ENCODE measurements around the gene MBD4.

MBD4 gene

DNA sequence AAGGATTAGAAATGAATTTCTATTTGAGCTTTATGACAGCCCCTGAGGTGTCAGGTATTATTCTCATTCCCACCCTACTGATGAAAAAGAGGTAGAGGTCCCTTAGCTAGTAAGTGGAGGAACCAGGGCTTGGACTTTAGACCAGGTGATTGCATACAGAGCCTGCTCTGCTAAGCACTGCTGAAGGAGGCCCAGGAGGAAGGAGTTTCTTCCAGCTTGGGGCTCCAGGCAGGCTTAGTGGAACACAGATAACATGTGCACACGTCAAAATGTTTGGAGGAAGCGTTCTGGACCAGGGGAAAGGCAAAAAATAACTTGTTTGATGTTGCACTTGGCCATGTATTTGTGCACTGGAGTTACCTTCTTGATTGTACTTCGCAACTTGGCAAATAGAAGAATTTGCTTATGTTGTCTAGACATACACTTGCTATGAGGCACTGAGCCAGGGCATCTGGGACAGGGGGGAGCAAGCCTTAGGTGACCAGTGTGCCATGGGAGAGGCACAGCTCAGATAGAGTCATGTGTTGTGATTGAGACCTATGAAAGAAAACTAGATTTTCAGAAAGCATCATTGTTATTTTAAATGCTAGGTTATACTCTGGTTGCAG, 22.7 kb upstream of the MBD4 start:
- H3K4me3 ChIP-seq (replicated peaks in 1 of 2; ENCODE audit: low read depth in 2 of 2, low read length in 2 of 2), result no peak overlapping the region
- DNase-seq (ENCODE audit: low read depth in 2 of 2), result no peak
- TF ChIP-seq, protein P1, sequence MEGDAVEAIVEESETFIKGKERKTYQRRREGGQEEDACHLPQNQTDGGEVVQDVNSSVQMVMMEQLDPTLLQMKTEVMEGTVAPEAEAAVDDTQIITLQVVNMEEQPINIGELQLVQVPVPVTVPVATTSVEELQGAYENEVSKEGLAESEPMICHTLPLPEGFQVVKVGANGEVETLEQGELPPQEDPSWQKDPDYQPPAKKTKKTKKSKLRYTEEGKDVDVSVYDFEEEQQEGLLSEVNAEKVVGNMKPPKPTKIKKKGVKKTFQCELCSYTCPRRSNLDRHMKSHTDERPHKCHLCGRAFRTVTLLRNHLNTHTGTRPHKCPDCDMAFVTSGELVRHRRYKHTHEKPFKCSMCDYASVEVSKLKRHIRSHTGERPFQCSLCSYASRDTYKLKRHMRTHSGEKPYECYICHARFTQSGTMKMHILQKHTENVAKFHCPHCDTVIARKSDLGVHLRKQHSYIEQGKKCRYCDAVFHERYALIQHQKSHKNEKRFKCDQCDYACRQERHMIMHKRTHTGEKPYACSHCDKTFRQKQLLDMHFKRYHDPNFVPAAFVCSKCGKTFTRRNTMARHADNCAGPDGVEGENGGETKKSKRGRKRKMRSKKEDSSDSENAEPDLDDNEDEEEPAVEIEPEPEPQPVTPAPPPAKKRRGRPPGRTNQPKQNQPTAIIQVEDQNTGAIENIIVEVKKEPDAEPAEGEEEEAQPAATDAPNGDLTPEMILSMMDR (IDR thresholded peaks at IDR 0.05; ENCODE audit: low read depth, low read length), result no peak

DNA sequence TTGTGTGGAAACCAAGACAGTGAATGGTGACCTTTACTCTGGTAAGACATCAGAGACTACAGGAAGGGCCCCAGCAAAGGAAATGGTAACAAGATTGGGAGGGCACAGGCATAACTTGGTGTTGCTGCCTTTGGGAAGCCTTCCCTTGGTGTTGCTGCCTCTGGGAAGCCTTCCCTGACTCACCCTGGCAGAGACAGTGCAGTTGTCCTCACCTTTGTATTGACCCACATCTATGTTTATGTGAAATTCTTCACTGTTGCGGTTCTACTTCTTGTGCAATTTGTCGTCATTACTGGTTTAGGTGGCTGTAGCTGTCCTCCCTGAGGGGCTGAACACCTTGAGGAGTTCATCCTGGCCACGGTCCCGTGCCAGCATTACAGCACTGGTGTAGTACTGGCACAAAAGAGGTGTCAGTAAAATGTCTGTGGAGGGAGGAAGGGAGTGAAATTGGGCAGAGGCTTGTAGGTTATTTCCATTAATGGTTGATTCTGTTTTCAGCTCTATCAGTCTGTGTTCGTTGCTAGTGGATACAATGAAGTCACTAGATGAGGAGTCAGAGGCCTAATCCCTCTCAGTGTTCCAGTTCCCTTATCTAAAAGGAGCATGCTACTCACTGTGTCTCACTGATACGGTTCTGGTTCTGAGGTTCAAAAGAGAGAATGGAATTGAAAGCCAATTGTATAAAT, 21.9 kb upstream of the MBD4 start:
- TF ChIP-seq, protein P1 (IDR thresholded peaks at IDR 0.05; ENCODE audit: low read depth, low read length), result no peak
- peak; percentile 74 to 79 for DNase-seq (ENCODE audit: low read depth in 2 of 2)
- no peak overlapping the region for H3K4me3 ChIP-seq (replicated peaks in 1 of 2; ENCODE audit: low read depth in 2 of 2, low read length in 2 of 2)

- H3K4me3 ChIP-seq (replicated peaks in 1 of 2; ENCODE audit: low read depth in 2 of 2, low read length in 2 of 2), result no peak overlapping the region
- peak; percentile 72 to 83 for DNase-seq (ENCODE audit: low read depth in 2 of 2)
- TF ChIP-seq, protein P1 (IDR thresholded peaks at IDR 0.05; ENCODE audit: low read depth, low read length), result no peak
Observed at GRCh38 chr3:129461022-129461421, 21.3 kb upstream of the MBD4 start.

GRCh38 chr3:129460572-129460971, 20.8 kb upstream of the MBD4 start:
- no peak overlapping the region for H3K4me3 ChIP-seq (replicated peaks in 1 of 2; ENCODE audit: low read depth in 2 of 2, low read length in 2 of 2)
- no peak for DNase-seq (ENCODE audit: low read depth in 2 of 2)
- TF ChIP-seq, protein P1 (IDR thresholded peaks at IDR 0.05; ENCODE audit: low read depth, low read length), result no peak

- no peak overlapping the region for H3K4me3 ChIP-seq (replicated peaks in 1 of 2; ENCODE audit: low read depth in 2 of 2, low read length in 2 of 2)
- TF ChIP-seq, protein P1 (IDR thresholded peaks at IDR 0.05; ENCODE audit: low read depth, low read length), result no peak
- no peak for DNase-seq (ENCODE audit: low read depth in 2 of 2)
Observed at GRCh38 chr3:129460155-129460554, 20.4 kb upstream of the MBD4 start.

DNA sequence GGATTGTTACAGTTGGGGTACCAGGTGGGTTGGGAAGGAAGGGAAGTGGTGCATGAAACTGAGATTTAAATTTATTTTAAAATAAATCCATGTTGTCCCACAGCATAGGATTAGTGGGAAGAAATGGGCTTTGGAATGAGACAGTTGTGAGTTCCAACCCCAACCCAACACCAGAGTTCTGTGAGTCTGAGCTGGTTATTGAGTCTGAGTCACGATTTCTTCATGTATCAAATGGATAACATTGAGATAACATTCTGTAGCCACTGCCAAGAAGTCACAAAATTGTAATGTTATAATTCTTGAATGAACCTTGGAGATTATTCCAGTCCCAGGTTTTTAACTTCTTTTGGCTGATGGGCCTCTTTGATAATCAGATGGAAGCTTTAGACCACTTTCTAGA, 14.0 kb upstream of the MBD4 start:
- H3K4me3 ChIP-seq (replicated peaks in 1 of 2; ENCODE audit: low read depth in 2 of 2, low read length in 2 of 2), result no peak overlapping the region
- TF ChIP-seq, protein P1 (IDR thresholded peaks at IDR 0.05; ENCODE audit: low read depth, low read length), result no peak
- peak; percentile 14 to 68 for DNase-seq (ENCODE audit: low read depth in 2 of 2)

Measured in cardiac fibroblast (primary cell).